Ovary (tissue), 3 donors: Measurements from ENCODE around the gene PPP6R2.

ENCODE experiments used
- CTCF ChIP-seq, 3 donors: fragments of 450-650 bp in 2 of 3; fragments of 200-600 bp in 1 of 3; IDR thresholded peaks; one replicate each; pipeline versions ENCODE4 v1.5.1 to v1.8.0; 2016 to 2022; ENCODE audit warnings: antibody characterized with exemption in 3 of 3, mild to moderate bottlenecking in 1 of 3
- POLR2A ChIP-seq: fragments of 450-650 bp; IDR thresholded peaks from one replicate; pipeline ENCODE4 v1.6.1; 2017; ENCODE audit warnings: antibody characterized with exemption, mild to moderate bottlenecking, moderate library complexity
- donor health status: DM: no; HTN: no; CAD: no.

GRCh38 chr22:50318698-50319411, 24.3 kb upstream of the PPP6R2 start:
- TF ChIP-seq CTCF (IDR thresholded peaks at IDR 0.05) (no peak), POLR2A (no peak)
